ENCODE results near the gene PXYLP1. TPM values are rescaled to one million over a fixed set of nuclear protein-coding genes. Genes with fewer than 3 reads are reported as not detected.

The PXYLP1 gene
- total and polyA plus RNA-seq, 2 donors (not counting 1 experiment from before 2014, with no cell fraction given) = 1.4 to 4.5 TPM

DNA sequence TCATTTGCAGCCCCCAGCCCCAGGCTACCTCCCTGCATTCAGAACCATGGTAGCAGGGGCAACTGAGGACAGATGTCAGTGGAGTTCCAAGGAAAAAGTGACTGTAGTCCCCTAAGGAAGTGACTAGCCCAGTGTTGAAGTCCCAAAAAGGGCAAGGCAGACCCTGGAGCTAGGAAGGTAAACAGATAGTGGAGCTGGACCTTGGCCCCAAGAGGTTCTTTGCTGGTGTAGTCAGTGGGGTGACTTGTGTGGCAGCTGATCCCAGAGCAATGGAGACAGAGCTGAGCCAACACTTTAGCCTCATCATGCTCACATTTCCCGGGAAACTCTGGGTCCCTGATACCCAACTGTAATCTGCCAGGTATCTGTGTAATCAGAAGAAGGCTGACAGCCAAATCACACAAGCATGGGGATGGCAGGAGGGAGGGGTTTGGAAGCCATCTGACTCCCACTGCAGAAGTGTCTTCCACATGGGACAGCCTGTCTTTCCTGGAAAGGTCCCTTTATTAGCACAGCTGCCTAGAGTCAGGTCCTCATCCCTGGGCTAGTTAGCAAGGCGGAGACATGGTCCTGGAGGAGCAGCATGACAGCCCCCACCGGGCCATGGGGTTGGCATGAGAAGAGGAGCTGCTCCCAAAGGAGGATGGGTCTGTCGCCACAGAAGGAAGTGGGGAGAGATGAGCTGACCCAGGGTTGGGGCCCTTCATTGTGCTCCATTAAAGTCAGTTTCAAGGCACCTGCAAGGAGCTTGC is 39.8 kb downstream of the PXYLP1 start:
- POLR2A ChIA-PET = no interaction called here
- ATAC-seq (ENCODE audit: low read depth) (no peak), DNase-seq (no peak)
- peaks cover 12% of the 10 kb centered on the region for H3K4me1 Mint-ChIP-seq
- Histone ChIP-seq H2AFZ (ENCODE audit: insufficient read depth, low read depth, low read length, poor library complexity, severe bottlenecking) (no peak overlapping the region), H3K27me3 (replicated peaks in 1 of 4; ENCODE audit: control extremely low read depth in 1 of 4, control insufficient read depth in 3 of 4, insufficient read depth in 4 of 4, low read length in 3 of 4) (no peaks in the 10 kb centered on the region), H3K4me3 (ENCODE audit: control extremely low read depth in 1 of 5, extremely low read depth in 1 of 5, insufficient read depth in 1 of 5, low read depth in 2 of 5, low read length in 4 of 5) (no peak overlapping the region), H3K4me2 (replicated peaks; ENCODE audit: low read depth, low read length, poor library complexity, severe bottlenecking) (no peak overlapping the region), H3K79me2 (ENCODE audit: control insufficient read depth, insufficient read depth, low read length) (no peaks in the 10 kb centered on the region), H3K4me1 (ENCODE audit: control insufficient read depth in 2 of 2, insufficient read depth in 2 of 2, low read length in 2 of 2) (peaks cover 7 to 8% of the 10 kb centered on the region in 2 donors), H3K9me3 (ENCODE audit: control extremely low read depth in 1 of 3, control insufficient read depth in 2 of 3, insufficient read depth in 1 of 3, low read length in 2 of 3) (no peaks in the 10 kb centered on the region), H4K20me1 (ENCODE audit: control insufficient read depth, insufficient read depth, low read length, poor library complexity, severe bottlenecking) (no peaks in the 10 kb centered on the region), H3K27ac (ENCODE audit: low read length in 2 of 2) (no peak overlapping the region), H3K36me3 (replicated peaks in 1 of 2; ENCODE audit: control extremely low read depth in 1 of 2, control insufficient read depth in 1 of 2, extremely low read depth in 1 of 2, insufficient read depth in 2 of 2, low read length in 1 of 2) (no peaks in the 10 kb centered on the region), H3K9ac (ENCODE audit: low read length) (no peak overlapping the region)
- H3K4me3 Mint-ChIP-seq = no peak overlapping the region
- H3K9me3 Mint-ChIP-seq (ENCODE audit: insufficient read depth) = no peaks in the 10 kb centered on the region
- intact Hi-C loops (cut with micrococcal nuclease) = no loop called here
- H3K27ac Mint-ChIP-seq = no peak overlapping the region
- CTCF ChIA-PET = interaction anchor here (0.5 kb wide), 1 partner anchor 1695 kb away, joined by 3 read pairs; no protein-coding TSS in a partner anchor
- H3K27me3 Mint-ChIP-seq = no peaks in the 10 kb centered on the region
- no peak for TF ChIP-seq EZH2 (IDR thresholded peaks at IDR 0.05; ENCODE audit: borderline replicate concordance, insufficient read depth, low read depth, low read length, poor library complexity, severe bottlenecking)
- TF ChIP-seq CTCF (IDR thresholded peaks at IDR 0.05) = no peak
- 79% methylated on average over 3 of the region's 4 CpGs for WGBS (ENCODE audit: insufficient coverage)

GRCh38 chr3:141272906-141273662 is 41.5 kb downstream of the PXYLP1 start:
- Mint-ChIP-seq H3K27me3 (no peaks in the 10 kb centered on the region), H3K9me3 (ENCODE audit: insufficient read depth) (no peaks in the 10 kb centered on the region), H3K4me1 (no peaks in the 10 kb centered on the region), H3K27ac (no peak overlapping the region), H3K4me3 (no peak overlapping the region)
- no peaks in the 10 kb centered on the region for H3K4me1 ChIP-seq (ENCODE audit: control insufficient read depth in 2 of 2, insufficient read depth in 2 of 2, low read length in 2 of 2)
- H3K4me2 ChIP-seq (replicated peaks; ENCODE audit: low read depth, low read length, poor library complexity, severe bottlenecking) = no peak overlapping the region
- no peaks in the 10 kb centered on the region for H4K20me1 ChIP-seq (ENCODE audit: control insufficient read depth, insufficient read depth, low read length, poor library complexity, severe bottlenecking)
- POLR2A ChIA-PET = no interaction called here
- 96% methylated on average over 7 of the region's 8 CpGs for WGBS (ENCODE audit: insufficient coverage)
- H3K27me3 ChIP-seq (replicated peaks in 1 of 4; ENCODE audit: control extremely low read depth in 1 of 4, control insufficient read depth in 3 of 4, insufficient read depth in 4 of 4, low read length in 3 of 4) = no peaks in the 10 kb centered on the region
- CTCF ChIA-PET = no interaction called here
- H3K79me2 ChIP-seq (ENCODE audit: control insufficient read depth, insufficient read depth, low read length) = no peaks in the 10 kb centered on the region
- ATAC-seq (ENCODE audit: low read depth) (no peak), DNase-seq (no peak)
- no peak for TF ChIP-seq CTCF (IDR thresholded peaks at IDR 0.05)
- no peak for TF ChIP-seq EZH2 (IDR thresholded peaks at IDR 0.05; ENCODE audit: borderline replicate concordance, insufficient read depth, low read depth, low read length, poor library complexity, severe bottlenecking)
- H2AFZ ChIP-seq (ENCODE audit: insufficient read depth, low read depth, low read length, poor library complexity, severe bottlenecking) = no peak overlapping the region
- no peak overlapping the region for H3K27ac ChIP-seq (ENCODE audit: low read length in 2 of 2)
- no peaks in the 10 kb centered on the region for H3K9me3 ChIP-seq (ENCODE audit: control extremely low read depth in 1 of 3, control insufficient read depth in 2 of 3, insufficient read depth in 1 of 3, low read length in 2 of 3)
- no peaks in the 10 kb centered on the region for H3K36me3 ChIP-seq (replicated peaks in 1 of 2; ENCODE audit: control extremely low read depth in 1 of 2, control insufficient read depth in 1 of 2, extremely low read depth in 1 of 2, insufficient read depth in 2 of 2, low read length in 1 of 2)
- no peak overlapping the region for H3K9ac ChIP-seq (ENCODE audit: low read length)
- H3K4me3 ChIP-seq (ENCODE audit: control extremely low read depth in 1 of 5, extremely low read depth in 1 of 5, insufficient read depth in 1 of 5, low read depth in 2 of 5, low read length in 4 of 5) = no peak overlapping the region
- intact Hi-C loops (cut with micrococcal nuclease) = no loop called here

Data from B cell (primary cell).